NCI-H2227 (cell line): Measurements from ENCODE around the gene GNAI1.

ENCODE experiments used
- DNase-seq: peaks from one replicate; lab custom pipeline; 2025; ENCODE audit not compliant: unreplicated experiment; lab: John Stamatoyannopoulos, UW

The GNAI1 gene

GRCh38 chr7:80204919-80205318 is 70.3 kb downstream of the GNAI1 start:
- DNase-seq: no peak

GRCh38 chr7:80206763-80207162 is 72.1 kb downstream of the GNAI1 start:
- DNase-seq: no peak

- peak; percentile 16 for DNase-seq
Observed at GRCh38 chr7:80207501-80207900, 72.9 kb downstream of the GNAI1 start.

GRCh38 chr7:80208700-80209099 is 74.1 kb downstream of the GNAI1 start:
- no peak for DNase-seq

- no peak for DNase-seq
Observed at GRCh38 chr7:80210400-80210799, 75.8 kb downstream of the GNAI1 start.

- no peak for DNase-seq
Observed at GRCh38 chr7:80213814-80214213, 79.2 kb downstream of the GNAI1 start.

GRCh38 chr7:80215734-80216133 is 81.1 kb downstream of the GNAI1 start:
- DNase-seq: no peak

GRCh38 chr7:80216996-80217842 is 82.6 kb downstream of the GNAI1 start:
- DNase-seq: no peak

- DNase-seq: no peak
Observed at GRCh38 chr7:80218723-80219122, 84.1 kb downstream of the GNAI1 start.

- DNase-seq: no peak
Observed at GRCh38 chr7:80220022-80220634, 85.5 kb downstream of the GNAI1 start.

- no peak for DNase-seq
Observed at GRCh38 chr7:80224415-80224814, 89.8 kb downstream of the GNAI1 start.

GRCh38 chr7:80225361-80225760 is 90.7 kb downstream of the GNAI1 start:
- DNase-seq: no peak

GRCh38 chr7:80226629-80227028 is 92.0 kb downstream of the GNAI1 start:
- no peak for DNase-seq

- DNase-seq: no peak
Observed at GRCh38 chr7:80230327-80230726, 95.7 kb downstream of the GNAI1 start.

GRCh38 chr7:80231707-80232106 is 97.1 kb downstream of the GNAI1 start:
- DNase-seq: no peak

GRCh38 chr7:80232979-80233724 is 98.5 kb downstream of the GNAI1 start:
- DNase-seq: no peak

GRCh38 chr7:80235334-80235733 is 100.7 kb downstream of the GNAI1 start:
- DNase-seq: no peak

GRCh38 chr7:80236681-80237080 is 102.0 kb downstream of the GNAI1 start:
- DNase-seq: no peak

- no peak for DNase-seq
Observed at GRCh38 chr7:80240265-80241025, 105.8 kb downstream of the GNAI1 start.

GRCh38 chr7:80241671-80242070 is 107.0 kb downstream of the GNAI1 start:
- no peak for DNase-seq

- no peak for DNase-seq
Observed at GRCh38 chr7:80243425-80243824, 108.8 kb downstream of the GNAI1 start.
